SK-N-SH treated with all-trans-retinoic acid at 6 μM for 48 hours (cell line): Measurements from ENCODE around the gene FAM151A.

Experiments
- ATAC-seq: fragments of 200-7000 bp; cut with Tn5 transposase; 3 replicates; pipeline ENCODE4 v1.9.1; 2020; ENCODE audit warnings: mild to moderate bottlenecking, moderate library complexity
- BACH2 ChIP-seq: fragments of 250-450 bp; sonication (Bioruptor Pico); IDR thresholded peaks from 2 replicates; pipeline ENCODE4 v1.9.0; 2021; ENCODE audit warnings: mild to moderate bottlenecking, borderline replicate concordance
- CSDC2 ChIP-seq: fragments of 250-450 bp; sonication (Bioruptor Pico); IDR thresholded peaks from 2 replicates; pipeline ENCODE4 v1.5.0; 2020; ENCODE audit warnings: mild to moderate bottlenecking, moderate library complexity
- ESRRG ChIP-seq: fragments of 250-450 bp; sonication (Bioruptor Pico); IDR thresholded peaks from 2 replicates; pipeline ENCODE4 v1.6.1; 2021; ENCODE audit warnings: mild to moderate bottlenecking
- GLIS3 ChIP-seq: fragments of 250-450 bp; sonication (Bioruptor Pico); IDR thresholded peaks from 2 replicates; pipeline ENCODE4 v1.5.0; 2020; ENCODE audit warnings: mild to moderate bottlenecking, moderate library complexity
- OSR1 ChIP-seq: fragments of 250-450 bp; sonication (Bioruptor Pico); IDR thresholded peaks from 2 replicates; pipeline ENCODE4 v1.8.0; 2022; ENCODE audit warnings: moderate library complexity, mild to moderate bottlenecking, inconsistent platforms
- PPARA ChIP-seq: fragments of 250-450 bp; sonication (Bioruptor Pico); IDR thresholded peaks from 2 replicates; pipeline ENCODE4 v1.5.0; 2020; ENCODE audit warnings: mild to moderate bottlenecking, borderline replicate concordance
- RARB ChIP-seq: fragments of 250-450 bp; sonication (Bioruptor Pico); IDR thresholded peaks from 2 replicates; pipeline ENCODE4 v1.8.0; 2021; ENCODE audit warnings: mild to moderate bottlenecking, moderate library complexity
- TCF4 ChIP-seq: fragments of 250-450 bp; sonication (Bioruptor Pico); IDR thresholded peaks from 2 replicates; pipeline ENCODE4 v1.8.0; 2021; ENCODE audit warnings: mild to moderate bottlenecking, moderate library complexity, borderline replicate concordance
- TOX ChIP-seq: fragments of 250-450 bp; sonication (Bioruptor Pico); IDR thresholded peaks from 2 replicates; pipeline ENCODE4 v1.8.0; 2021; ENCODE audit warnings: mild to moderate bottlenecking, moderate library complexity, borderline replicate concordance
- ZFP3 ChIP-seq: fragments of 250-450 bp; sonication (Bioruptor Pico); IDR thresholded peaks from 2 replicates; pipeline ENCODE4 v1.5.0; 2020; ENCODE audit warnings: mild to moderate bottlenecking, moderate library complexity
- ZFP30 ChIP-seq: fragments of 450-650 bp; formaldehyde crosslinking; IDR thresholded peaks from 2 replicates; pipeline ENCODE4 v1.5.0; 2022; ENCODE audit warnings: mild to moderate bottlenecking, moderate library complexity
- ZNF565 ChIP-seq: fragments of 450-650 bp; formaldehyde crosslinking; conservative IDR thresholded peaks from 2 replicates; pipeline ENCODE4 v1.5.0; 2020; ENCODE audit warnings: low read depth, mild to moderate bottlenecking, moderate library complexity
- ZNF70 ChIP-seq: fragments of 450-650 bp; formaldehyde crosslinking; IDR thresholded peaks from 2 replicates; pipeline ENCODE4 v1.5.0; 2020; ENCODE audit warnings: mild to moderate bottlenecking, moderate library complexity
- ZNF8 ChIP-seq: fragments of 450-650 bp; formaldehyde crosslinking; IDR thresholded peaks from 2 replicates; pipeline ENCODE4 v1.5.0; 2020; ENCODE audit warnings: mild to moderate bottlenecking, moderate library complexity
- TF ChIP-seq, protein P1 (sequence below): fragments of 250-450 bp; sonication (Bioruptor Pico); IDR thresholded peaks from 2 replicates; pipeline ENCODE4 v1.5.0; 2020; ENCODE audit warnings: mild to moderate bottlenecking, moderate library complexity
- TF ChIP-seq, protein P2 (sequence below): fragments of 250-450 bp; sonication (Bioruptor Pico); IDR thresholded peaks from 2 replicates; pipeline ENCODE4 v1.8.0; 2021; ENCODE audit warnings: low read depth, mild to moderate bottlenecking, moderate library complexity, borderline replicate concordance
- TF ChIP-seq, protein P3 (sequence below): fragments of 250-450 bp; sonication (Bioruptor Pico); IDR thresholded peaks from 2 replicates; pipeline ENCODE4 v1.8.0; 2020; ENCODE audit warnings: mild to moderate bottlenecking, moderate library complexity, borderline replicate concordance
- TF ChIP-seq, protein P4 (sequence below): fragments of 250-450 bp; sonication (Bioruptor Pico); IDR thresholded peaks from 2 replicates; pipeline ENCODE4 v1.5.1; 2020; ENCODE audit warnings: low read depth, mild to moderate bottlenecking, moderate library complexity

The FAM151A gene

DNA sequence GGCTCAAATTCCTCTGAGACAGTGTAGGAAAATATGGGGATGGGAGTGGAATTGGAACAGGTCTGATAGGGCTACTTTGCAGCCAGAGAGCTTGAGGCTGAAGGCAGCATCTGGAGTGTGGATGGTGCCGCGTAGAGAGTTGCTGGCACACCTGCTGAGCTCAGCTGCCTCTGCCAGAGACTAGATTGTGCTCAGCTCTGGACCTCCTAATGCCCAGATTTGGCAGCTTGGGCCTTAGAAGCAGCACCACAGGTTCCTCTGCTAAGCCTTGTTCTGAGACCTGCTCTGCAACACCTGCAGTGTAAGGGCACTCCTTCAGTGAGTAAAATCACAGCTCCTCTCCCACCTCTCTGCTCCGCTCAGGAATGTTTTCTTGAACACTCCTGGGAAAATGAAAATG, 52.0 kb downstream of the FAM151A start:
- peak; percentile 42 for ATAC-seq
- TF ChIP-seq CSDC2 (CRISPR knock-in tag) (no peak), RARB (CRISPR knock-in tag) (no peak), BACH2 (CRISPR knock-in tag) (no peak), ESRRG (CRISPR knock-in tag) (no peak), ZFP3 (no peak), ZNF8 (CRISPR knock-in tag) (no peak), TOX (CRISPR knock-in tag) (no peak), ZNF565 (CRISPR knock-in tag) (no peak)
- TF ChIP-seq, protein P1, sequence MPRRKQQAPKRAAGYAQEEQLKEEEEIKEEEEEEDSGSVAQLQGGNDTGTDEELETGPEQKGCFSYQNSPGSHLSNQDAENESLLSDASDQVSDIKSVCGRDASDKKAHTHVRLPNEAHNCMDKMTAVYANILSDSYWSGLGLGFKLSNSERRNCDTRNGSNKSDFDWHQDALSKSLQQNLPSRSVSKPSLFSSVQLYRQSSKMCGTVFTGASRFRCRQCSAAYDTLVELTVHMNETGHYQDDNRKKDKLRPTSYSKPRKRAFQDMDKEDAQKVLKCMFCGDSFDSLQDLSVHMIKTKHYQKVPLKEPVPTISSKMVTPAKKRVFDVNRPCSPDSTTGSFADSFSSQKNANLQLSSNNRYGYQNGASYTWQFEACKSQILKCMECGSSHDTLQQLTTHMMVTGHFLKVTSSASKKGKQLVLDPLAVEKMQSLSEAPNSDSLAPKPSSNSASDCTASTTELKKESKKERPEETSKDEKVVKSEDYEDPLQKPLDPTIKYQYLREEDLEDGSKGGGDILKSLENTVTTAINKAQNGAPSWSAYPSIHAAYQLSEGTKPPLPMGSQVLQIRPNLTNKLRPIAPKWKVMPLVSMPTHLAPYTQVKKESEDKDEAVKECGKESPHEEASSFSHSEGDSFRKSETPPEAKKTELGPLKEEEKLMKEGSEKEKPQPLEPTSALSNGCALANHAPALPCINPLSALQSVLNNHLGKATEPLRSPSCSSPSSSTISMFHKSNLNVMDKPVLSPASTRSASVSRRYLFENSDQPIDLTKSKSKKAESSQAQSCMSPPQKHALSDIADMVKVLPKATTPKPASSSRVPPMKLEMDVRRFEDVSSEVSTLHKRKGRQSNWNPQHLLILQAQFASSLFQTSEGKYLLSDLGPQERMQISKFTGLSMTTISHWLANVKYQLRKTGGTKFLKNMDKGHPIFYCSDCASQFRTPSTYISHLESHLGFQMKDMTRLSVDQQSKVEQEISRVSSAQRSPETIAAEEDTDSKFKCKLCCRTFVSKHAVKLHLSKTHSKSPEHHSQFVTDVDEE (CRISPR knock-in tag), result no peak
- TF ChIP-seq, protein P2, sequence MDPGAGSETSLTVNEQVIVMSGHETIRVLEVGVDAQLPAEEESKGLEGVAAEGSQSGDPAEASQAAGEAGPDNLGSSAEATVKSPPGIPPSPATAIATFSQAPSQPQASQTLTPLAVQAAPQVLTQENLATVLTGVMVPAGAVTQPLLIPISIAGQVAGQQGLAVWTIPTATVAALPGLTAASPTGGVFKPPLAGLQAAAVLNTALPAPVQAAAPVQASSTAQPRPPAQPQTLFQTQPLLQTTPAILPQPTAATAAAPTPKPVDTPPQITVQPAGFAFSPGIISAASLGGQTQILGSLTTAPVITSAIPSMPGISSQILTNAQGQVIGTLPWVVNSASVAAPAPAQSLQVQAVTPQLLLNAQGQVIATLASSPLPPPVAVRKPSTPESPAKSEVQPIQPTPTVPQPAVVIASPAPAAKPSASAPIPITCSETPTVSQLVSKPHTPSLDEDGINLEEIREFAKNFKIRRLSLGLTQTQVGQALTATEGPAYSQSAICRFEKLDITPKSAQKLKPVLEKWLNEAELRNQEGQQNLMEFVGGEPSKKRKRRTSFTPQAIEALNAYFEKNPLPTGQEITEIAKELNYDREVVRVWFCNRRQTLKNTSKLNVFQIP (CRISPR knock-in tag), result no peak

DNA sequence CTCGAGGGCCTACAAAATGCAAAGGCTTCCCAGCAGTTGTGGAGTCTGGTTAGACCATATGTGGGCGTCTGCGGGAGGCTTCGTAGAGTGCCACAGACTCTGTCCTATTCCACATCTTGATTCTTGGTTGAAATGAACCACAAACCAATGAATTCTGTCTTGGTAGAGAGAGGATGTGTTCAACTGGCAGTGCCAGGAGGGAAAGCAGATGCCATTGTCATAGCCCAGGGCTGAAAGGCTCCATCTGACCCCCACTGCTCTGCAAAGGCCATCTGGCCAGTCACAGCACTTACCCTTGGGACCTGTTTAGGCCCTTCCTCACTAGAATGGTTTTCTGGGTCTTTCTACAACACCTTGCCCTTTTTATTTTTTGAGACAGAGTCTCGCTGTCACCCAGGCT, 53.2 kb downstream of the FAM151A start:
- no peak for TF ChIP-seq ZNF8 (CRISPR knock-in tag)
- no peak for TF ChIP-seq ZFP30
- TF ChIP-seq, protein P1 (CRISPR knock-in tag), result no peak
- no peak for TF ChIP-seq TOX (CRISPR knock-in tag)
- TF ChIP-seq, protein P3, sequence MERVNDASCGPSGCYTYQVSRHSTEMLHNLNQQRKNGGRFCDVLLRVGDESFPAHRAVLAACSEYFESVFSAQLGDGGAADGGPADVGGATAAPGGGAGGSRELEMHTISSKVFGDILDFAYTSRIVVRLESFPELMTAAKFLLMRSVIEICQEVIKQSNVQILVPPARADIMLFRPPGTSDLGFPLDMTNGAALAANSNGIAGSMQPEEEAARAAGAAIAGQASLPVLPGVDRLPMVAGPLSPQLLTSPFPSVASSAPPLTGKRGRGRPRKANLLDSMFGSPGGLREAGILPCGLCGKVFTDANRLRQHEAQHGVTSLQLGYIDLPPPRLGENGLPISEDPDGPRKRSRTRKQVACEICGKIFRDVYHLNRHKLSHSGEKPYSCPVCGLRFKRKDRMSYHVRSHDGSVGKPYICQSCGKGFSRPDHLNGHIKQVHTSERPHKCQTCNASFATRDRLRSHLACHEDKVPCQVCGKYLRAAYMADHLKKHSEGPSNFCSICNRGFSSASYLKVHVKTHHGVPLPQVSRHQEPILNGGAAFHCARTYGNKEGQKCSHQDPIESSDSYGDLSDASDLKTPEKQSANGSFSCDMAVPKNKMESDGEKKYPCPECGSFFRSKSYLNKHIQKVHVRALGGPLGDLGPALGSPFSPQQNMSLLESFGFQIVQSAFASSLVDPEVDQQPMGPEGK (CRISPR knock-in tag), result no peak
- TF ChIP-seq, protein P4, sequence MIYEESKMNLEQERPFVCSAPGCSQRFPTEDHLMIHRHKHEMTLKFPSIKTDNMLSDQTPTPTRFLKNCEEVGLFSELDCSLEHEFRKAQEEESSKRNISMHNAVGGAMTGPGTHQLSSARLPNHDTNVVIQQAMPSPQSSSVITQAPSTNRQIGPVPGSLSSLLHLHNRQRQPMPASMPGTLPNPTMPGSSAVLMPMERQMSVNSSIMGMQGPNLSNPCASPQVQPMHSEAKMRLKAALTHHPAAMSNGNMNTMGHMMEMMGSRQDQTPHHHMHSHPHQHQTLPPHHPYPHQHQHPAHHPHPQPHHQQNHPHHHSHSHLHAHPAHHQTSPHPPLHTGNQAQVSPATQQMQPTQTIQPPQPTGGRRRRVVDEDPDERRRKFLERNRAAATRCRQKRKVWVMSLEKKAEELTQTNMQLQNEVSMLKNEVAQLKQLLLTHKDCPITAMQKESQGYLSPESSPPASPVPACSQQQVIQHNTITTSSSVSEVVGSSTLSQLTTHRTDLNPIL, result no peak
- TF ChIP-seq GLIS3 (CRISPR knock-in tag), result no peak
- TF ChIP-seq, all 23 proteins: peak for 0
- no peak for ATAC-seq

DNA sequence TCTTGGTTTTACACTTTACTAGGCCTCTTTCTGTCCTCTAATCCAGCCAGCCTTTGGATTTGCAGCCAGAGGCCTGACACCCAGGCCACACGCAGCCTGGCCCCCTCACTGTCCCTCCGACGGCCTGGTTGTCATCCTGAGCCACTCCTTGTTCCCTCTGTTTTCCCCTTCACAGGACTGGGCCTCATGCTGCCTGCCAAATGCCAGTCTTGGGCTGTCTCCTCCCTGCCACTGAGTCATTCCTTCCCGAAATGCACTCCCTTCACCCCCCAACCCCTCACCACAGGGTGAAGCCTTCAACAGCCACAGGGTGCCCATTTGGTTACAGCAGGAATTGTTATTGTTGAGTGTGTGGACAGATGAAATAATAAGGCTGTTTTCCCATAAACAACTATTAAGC, 54.0 kb downstream of the FAM151A start:
- ATAC-seq, result no peak
- no peak for TF ChIP-seq ZNF70 (CRISPR knock-in tag)
- TF ChIP-seq ZFP3, result no peak
- no peak for TF ChIP-seq ESRRG (CRISPR knock-in tag)
- no peak for TF ChIP-seq TCF4 (CRISPR knock-in tag)
- TF ChIP-seq ZNF565 (CRISPR knock-in tag), result no peak
- TF ChIP-seq OSR1 (CRISPR knock-in tag), result no peak
- TF ChIP-seq PPARA (CRISPR knock-in tag), result no peak

DNA sequence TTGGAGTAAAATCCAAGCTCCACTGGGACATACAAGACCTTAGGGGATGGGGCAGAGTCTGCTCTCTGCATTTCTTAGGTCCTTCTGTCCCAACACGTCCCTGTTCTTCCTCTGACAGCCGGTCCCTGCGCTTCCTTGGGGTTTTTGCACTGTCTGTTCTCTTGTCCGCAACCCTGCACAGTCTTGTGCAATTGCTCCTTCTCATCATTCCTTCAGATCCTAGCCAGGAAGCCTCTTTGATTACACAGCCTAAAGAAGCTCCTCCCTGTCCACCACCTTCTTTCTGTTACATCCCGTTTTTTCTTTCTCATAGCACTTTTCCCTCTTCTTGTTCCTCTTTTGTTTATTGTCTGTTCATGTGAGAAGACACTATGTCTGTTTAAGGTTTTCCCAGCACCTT, 55.4 kb downstream of the FAM151A start:
- TF ChIP-seq, protein P2 (CRISPR knock-in tag), result no peak
- no peak for ATAC-seq
